Activated T-cell treated with anti-CD3 and anti-CD28 coated beads, Interleukin-2, amount 50 U/mL, for 24 hours (primary cell): Measurements from ENCODE around the gene RPL13A.
"Not testable (repeated sequence)": the region's sequence is repeated elsewhere in the genome, so short reads cannot be mapped to it uniquely, and the experiment has no call there.

Source experiments
- DNase-seq: peaks from one replicate; pipeline ENCODE4 v3.0.0-alpha.2; 2020
- H3K27ac Mint-ChIP-seq: 2 replicates; pipeline ENCODE4 v1.8.0; 2020; ENCODE audit warnings: mild to moderate bottlenecking, mixed read lengths
- H3K27me3 Mint-ChIP-seq: 2 replicates; pipeline ENCODE4 v1.8.0; 2020; ENCODE audit warnings: mixed read lengths
- H3K36me3 Mint-ChIP-seq: 2 replicates; pipeline ENCODE4 v1.8.0; 2020; ENCODE audit warnings: low read depth, mixed read lengths
- H3K4me1 Mint-ChIP-seq: 2 replicates; pipeline ENCODE4 v1.8.0; 2020; ENCODE audit warnings: low read depth, mixed read lengths
- H3K4me3 Mint-ChIP-seq: 2 replicates; pipeline ENCODE4 v1.8.0; 2020; ENCODE audit warnings: mild to moderate bottlenecking, moderate library complexity, mixed read lengths
- H3K9me3 Mint-ChIP-seq: 2 replicates; pipeline ENCODE4 v1.8.0; 2020; ENCODE audit warnings: mixed read lengths

Gene RPL13A

GRCh38 chr19:49448432-49448786 lies 39.0 kb upstream of the RPL13A start:
- H3K4me1 Mint-ChIP-seq = peaks cover 53% of the 10 kb centered on the region
- peaks cover 62% of the 10 kb centered on the region for H3K36me3 Mint-ChIP-seq
- H3K27me3 Mint-ChIP-seq = no peaks in the 10 kb centered on the region
- peak overlapping the region; percentile 48 for H3K27ac Mint-ChIP-seq
- DNase-seq = no peak
- no peaks in the 10 kb centered on the region for H3K9me3 Mint-ChIP-seq
- H3K4me3 Mint-ChIP-seq = no peak overlapping the region

- Mint-ChIP-seq H3K36me3 (peaks cover 74% of the 10 kb centered on the region), H3K4me3 (peak overlapping the region; percentile 99), H3K27me3 (no peaks in the 10 kb centered on the region), H3K27ac (peak overlapping the region; percentile 99), H3K4me1 (peaks cover 57% of the 10 kb centered on the region), H3K9me3 (no peaks in the 10 kb centered on the region)
- no peak for DNase-seq
These were observed 37.0 kb upstream of the RPL13A start for GRCh38 chr19:49450405-49450804.

- Mint-ChIP-seq H3K36me3 (peaks cover 76% of the 10 kb centered on the region), H3K27ac (peak within 1 kb of the TSS; percentile 99), H3K27me3 (no peaks in the 10 kb centered on the region), H3K9me3 (no peaks in the 10 kb centered on the region), H3K4me1 (peaks cover 65% of the 10 kb centered on the region), H3K4me3 (peak within 1 kb of the TSS; percentile 99)
- peak; percentile 91 for DNase-seq
These were observed 35.8 kb upstream of the RPL13A start, which contains the start of gene PIH1D1 for GRCh38 chr19:49451430-49452181. TSS of gene PIH1D1 (minus strand) at chr19:49451814. CDS start at chr19:49451574, 240 bp downstream.

- Mint-ChIP-seq H3K9me3 (no peaks in the 10 kb centered on the region), H3K36me3 (peaks cover 71% of the 10 kb centered on the region), H3K4me1 (peaks cover 66% of the 10 kb centered on the region), H3K4me3 (peak within 1 kb of the TSS; percentile 99), H3K27me3 (no peaks in the 10 kb centered on the region), H3K27ac (peak within 1 kb of the TSS; percentile 99)
- DNase-seq = peak; percentile 98
These were observed 34.2 kb upstream of the RPL13A start, which contains the start of gene ALDH16A1 for GRCh38 chr19:49453013-49453756. TSS of gene ALDH16A1 (plus strand) at chr19:49453225. CDS start at chr19:49453332, 107 bp downstream.

- no peaks in the 10 kb centered on the region for H3K9me3 Mint-ChIP-seq
- peaks cover 66% of the 10 kb centered on the region for H3K36me3 Mint-ChIP-seq
- peak overlapping the region; percentile 99 for H3K27ac Mint-ChIP-seq
- H3K4me3 Mint-ChIP-seq = peak overlapping the region; percentile 99
- DNase-seq = no peak
- H3K4me1 Mint-ChIP-seq = peaks cover 61% of the 10 kb centered on the region
- H3K27me3 Mint-ChIP-seq = no peaks in the 10 kb centered on the region
These were observed 33.6 kb upstream of the RPL13A start for GRCh38 chr19:49453757-49454240.

GRCh38 chr19:49455773-49456172 lies 31.6 kb upstream of the RPL13A start:
- H3K27ac Mint-ChIP-seq = no peak overlapping the region
- H3K4me1 Mint-ChIP-seq = peaks cover 46% of the 10 kb centered on the region
- DNase-seq = no peak
- H3K36me3 Mint-ChIP-seq = peaks cover 65% of the 10 kb centered on the region
- no peaks in the 10 kb centered on the region for H3K9me3 Mint-ChIP-seq
- H3K27me3 Mint-ChIP-seq = no peaks in the 10 kb centered on the region
- H3K4me3 Mint-ChIP-seq = no peak overlapping the region

GRCh38 chr19:49456326-49456725 lies 31.1 kb upstream of the RPL13A start:
- peaks cover 43% of the 10 kb centered on the region for H3K4me1 Mint-ChIP-seq

GRCh38 chr19:49458567-49458903 lies 28.9 kb upstream of the RPL13A start:
- DNase-seq = no peak
- no peaks in the 10 kb centered on the region for H3K9me3 Mint-ChIP-seq
- peak overlapping the region; percentile 77 for H3K27ac Mint-ChIP-seq
- H3K4me3 Mint-ChIP-seq = no peak overlapping the region
- H3K36me3 Mint-ChIP-seq = peaks cover 57% of the 10 kb centered on the region
- no peaks in the 10 kb centered on the region for H3K27me3 Mint-ChIP-seq
- H3K4me1 Mint-ChIP-seq = peaks cover 31% of the 10 kb centered on the region

More at GRCh38 chr19:49456326-49456725, 31.1 kb upstream of the RPL13A start:
- Mint-ChIP-seq H3K36me3 (peaks cover 63% of the 10 kb centered on the region), H3K27me3 (no peaks in the 10 kb centered on the region), H3K27ac (peak overlapping the region; percentile 68), H3K4me3 (no peak overlapping the region), H3K9me3 (no peaks in the 10 kb centered on the region)
- no peak for DNase-seq

- Mint-ChIP-seq H3K27me3 (no peaks in the 10 kb centered on the region), H3K4me3 (no peak overlapping the region), H3K9me3 (no peaks in the 10 kb centered on the region), H3K27ac (no peak overlapping the region), H3K4me1 (peaks cover 24% of the 10 kb centered on the region), H3K36me3 (peaks cover 52% of the 10 kb centered on the region)
- DNase-seq = no peak
These were observed 28.0 kb upstream of the RPL13A start for GRCh38 chr19:49459388-49459787.

GRCh38 chr19:49461130-49461529 lies 26.3 kb upstream of the RPL13A start:
- Mint-ChIP-seq H3K36me3 (peaks cover 60% of the 10 kb centered on the region), H3K4me1 (peaks cover 14% of the 10 kb centered on the region)
- H3K4me3 Mint-ChIP-seq, H3K27ac Mint-ChIP-seq, H3K27me3 Mint-ChIP-seq, H3K9me3 Mint-ChIP-seq, DNase-seq: not testable (repeated sequence)

GRCh38 chr19:49461656-49462055 lies 25.8 kb upstream of the RPL13A start:
- Mint-ChIP-seq H3K27me3 (no peaks in the 10 kb centered on the region), H3K27ac (no peak overlapping the region), H3K36me3 (peaks cover 58% of the 10 kb centered on the region), H3K4me1 (peaks cover 9% of the 10 kb centered on the region), H3K9me3 (no peaks in the 10 kb centered on the region), H3K4me3 (no peak overlapping the region)
- DNase-seq = no peak

GRCh38 chr19:49462492-49462891 lies 24.9 kb upstream of the RPL13A start:
- Mint-ChIP-seq H3K4me3 (no peak overlapping the region), H3K27ac (no peak overlapping the region), H3K9me3 (no peaks in the 10 kb centered on the region), H3K4me1 (peaks cover 8% of the 10 kb centered on the region), H3K36me3 (peaks cover 58% of the 10 kb centered on the region), H3K27me3 (no peaks in the 10 kb centered on the region)
- no peak for DNase-seq

- Mint-ChIP-seq H3K9me3 (no peaks in the 10 kb centered on the region), H3K36me3 (peaks cover 55% of the 10 kb centered on the region), H3K27me3 (no peaks in the 10 kb centered on the region), H3K4me3 (no peak overlapping the region), H3K4me1 (peaks cover 10% of the 10 kb centered on the region), H3K27ac (peak overlapping the region; percentile 50)
- DNase-seq = no peak
These were observed 23.3 kb upstream of the RPL13A start for GRCh38 chr19:49463960-49464740.

GRCh38 chr19:49465371-49465770 lies 22.0 kb upstream of the RPL13A start:
- Mint-ChIP-seq H3K27ac (no peak overlapping the region), H3K9me3 (no peaks in the 10 kb centered on the region), H3K4me3 (no peak overlapping the region)

More at GRCh38 chr19:49465371-49465770, 22.0 kb upstream of the RPL13A start:
- Mint-ChIP-seq H3K36me3 (peaks cover 52% of the 10 kb centered on the region), H3K27me3 (no peaks in the 10 kb centered on the region), H3K4me1 (peaks cover 20% of the 10 kb centered on the region)
- no peak for DNase-seq
